Panc1 (cell line): ENCODE data around the gene HADH. TPM values are rescaled to one million over a fixed set of nuclear protein-coding genes. Genes with fewer than 3 reads are reported as not detected.

Source experiments
- ATAC-seq: fragments of 200-7000 bp; cut with Tn5 transposase; 2 replicates; pipeline ENCODE4 v1.9.1; 2020; ENCODE audit warnings: mild to moderate bottlenecking, moderate library complexity
- BruUV-seq: library from RNA; stranded (reverse); fragments of 400-500 nt; replicated peaks from 2 replicates; lab custom pipeline; 2021; lab: Mats Ljungman, UMichigan
- CTCF ChIA-PET: fragments of 300-600 bp; sonication (Branson Sonifier 250); formaldehyde crosslinking; loops from one replicate; lab custom pipeline; 2022; ENCODE audit warnings: antibody characterized with exemption; lab: Charles Lee
- POLR2A ChIA-PET: fragments of 300-600 bp; sonication (Branson Sonifier 250); formaldehyde crosslinking; loops from one replicate; lab custom pipeline; 2022; ENCODE audit warnings: antibody characterized with exemption; lab: Charles Lee
- DNase-seq: peaks from one replicate; pipeline ENCODE4 v3.0.0-alpha.2; 2010; ENCODE audit warnings: low read depth, low spot score
- H3K27ac ChIP-seq: 2 replicates; pipeline ENCODE4 v1.5.1; 2011; ENCODE audit warnings: mild to moderate bottlenecking, low read length, inconsistent platforms
- H3K27me3 ChIP-seq: fragments of 200-500 bp; sonication (Bioruptor generic); 2 replicates; pipeline ENCODE4 v1.6.0; 2014; ENCODE audit warnings: low read length, inconsistent platforms; ENCODE audit not compliant: control insufficient read depth, insufficient read depth
- H3K36me3 ChIP-seq: fragments of 200-500 bp; sonication (Bioruptor generic); 2 replicates; pipeline ENCODE4 v1.5.1; 2014; ENCODE audit warnings: inconsistent platforms, mild to moderate bottlenecking, low read length, moderate library complexity; ENCODE audit not compliant: control insufficient read depth, insufficient read depth
- H3K4me1 ChIP-seq: 2 replicates; pipeline ENCODE4 v1.5.1; 2011; ENCODE audit warnings: inconsistent platforms, mild to moderate bottlenecking, low read length, moderate library complexity; ENCODE audit not compliant: control insufficient read depth, insufficient read depth
- H3K4me3 ChIP-seq, 2 experiments: 2 replicates each; pipeline ENCODE4 v1.5.1; 2011 to 2012; ENCODE audit warnings: low read depth in 2 of 2, low read length in 2 of 2, mild to moderate bottlenecking in 2 of 2, inconsistent platforms in 1 of 2, moderate library complexity in 1 of 2
- H3K9me3 ChIP-seq: fragments of 200-500 bp; sonication (Bioruptor generic); 2 replicates; pipeline ENCODE4 v1.5.1; 2014; ENCODE audit warnings: low read depth, mild to moderate bottlenecking, inconsistent platforms, low read length, moderate library complexity; ENCODE audit not compliant: control insufficient read depth, insufficient read depth
- POLR2AphosphoS5 ChIP-seq: IDR thresholded peaks from 2 replicates; pipeline ENCODE4 v1.6.1; 2012; ENCODE audit warnings: mild to moderate bottlenecking, low read depth, low read length, moderate library complexity
- SIN3A ChIP-seq: IDR thresholded peaks from 2 replicates; pipeline ENCODE4 v1.6.1; 2012; ENCODE audit warnings: low read depth, mild to moderate bottlenecking, low read length, moderate library complexity, borderline replicate concordance; ENCODE audit not compliant: insufficient read depth
- TCF7L2 ChIP-seq: IDR thresholded peaks from 2 replicates; pipeline ENCODE4 v1.6.1; 2011; ENCODE audit warnings: mild to moderate bottlenecking, low read depth, low read length, inconsistent platforms
- in situ Hi-C: cut with HindIII; loops from 2 replicates; pipeline ENCODE4 v1.10.0; 2016; ENCODE audit warnings: low sequenced_read_pairs, low pct_unique_long_range_greater_than_20kb
- intact Hi-C: fragments of 100-400 bp; cut with micrococcal nuclease; formaldehyde crosslinking; loops from one replicate; pipeline ENCODE4 v1.10.0; 2022; ENCODE audit not compliant: unreplicated experiment
- total RNA-seq: library from RNA; stranded (reverse); gene quantifications from one replicate; pipeline ENCODE4 v1.2.1, GENCODE V29; 2021; ENCODE audit not compliant: unreplicated experiment
- TF ChIP-seq, protein P1 (sequence below), 2 experiments: IDR thresholded peaks; 2 replicates each; pipeline ENCODE4 v1.6.1; 2011 to 2012; ENCODE audit warnings: low read depth in 2 of 2, control low read depth in 1 of 2, low read length in 1 of 2, mild to moderate bottlenecking in 1 of 2, moderate library complexity in 1 of 2; ENCODE audit not compliant: insufficient read depth in 1 of 2
- TF ChIP-seq, protein P2 (sequence below): fragments of 450-650 bp; IDR thresholded peaks from 2 replicates; pipeline ENCODE4 v1.5.1; 2017; ENCODE audit warnings: mild to moderate bottlenecking

The HADH gene
- total RNA-seq, 1 experiment from 2014 or later = 20.0 TPM

DNA sequence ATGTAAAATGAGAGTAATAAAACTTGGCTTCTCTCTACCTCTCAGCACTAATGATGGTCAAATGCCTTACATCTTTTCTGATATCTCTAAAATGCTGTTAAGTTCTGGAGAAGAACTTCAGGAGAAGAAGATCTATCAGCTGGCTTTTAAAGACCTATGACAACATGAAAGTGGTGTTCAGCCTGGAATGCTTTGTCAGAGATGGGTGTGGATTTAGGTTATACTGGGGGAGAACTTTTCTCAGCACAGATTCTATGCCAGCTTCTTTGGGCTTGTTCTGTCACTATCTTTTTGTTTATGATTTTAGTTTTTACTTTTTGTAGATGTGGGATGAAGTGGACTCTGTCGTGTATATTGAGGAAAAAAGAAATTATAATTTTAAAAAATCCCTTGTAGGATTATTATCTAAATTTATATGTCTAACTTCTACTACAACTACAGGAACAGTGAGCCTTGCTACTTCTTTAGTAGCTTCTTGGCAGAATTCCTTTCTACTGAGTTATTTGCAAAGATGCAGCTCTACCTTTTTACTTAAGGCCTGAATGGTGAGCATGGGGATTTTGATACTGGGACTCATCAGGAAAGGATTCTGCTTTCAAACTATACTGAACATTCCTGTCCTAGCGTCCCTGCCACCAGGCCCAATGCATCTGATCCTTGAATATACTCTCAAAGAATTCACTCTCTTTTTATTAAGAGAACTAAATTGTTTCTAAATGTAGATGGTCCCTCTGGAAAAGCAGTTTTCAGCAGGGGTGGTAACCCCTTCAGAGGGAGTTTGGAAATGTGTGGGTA is 38.7 kb upstream of the HADH start:
- Histone ChIP-seq H3K4me1 (no peaks in the 10 kb centered on the region), H3K27me3 (no peaks in the 10 kb centered on the region), H3K4me3 (no peak overlapping the region), H3K27ac (no peak overlapping the region), H3K36me3 (no peaks in the 10 kb centered on the region), H3K9me3 (no peaks in the 10 kb centered on the region)
- no peak for TF ChIP-seq POLR2AphosphoS5
- no peak for TF ChIP-seq TCF7L2
- TF ChIP-seq, protein P1, sequence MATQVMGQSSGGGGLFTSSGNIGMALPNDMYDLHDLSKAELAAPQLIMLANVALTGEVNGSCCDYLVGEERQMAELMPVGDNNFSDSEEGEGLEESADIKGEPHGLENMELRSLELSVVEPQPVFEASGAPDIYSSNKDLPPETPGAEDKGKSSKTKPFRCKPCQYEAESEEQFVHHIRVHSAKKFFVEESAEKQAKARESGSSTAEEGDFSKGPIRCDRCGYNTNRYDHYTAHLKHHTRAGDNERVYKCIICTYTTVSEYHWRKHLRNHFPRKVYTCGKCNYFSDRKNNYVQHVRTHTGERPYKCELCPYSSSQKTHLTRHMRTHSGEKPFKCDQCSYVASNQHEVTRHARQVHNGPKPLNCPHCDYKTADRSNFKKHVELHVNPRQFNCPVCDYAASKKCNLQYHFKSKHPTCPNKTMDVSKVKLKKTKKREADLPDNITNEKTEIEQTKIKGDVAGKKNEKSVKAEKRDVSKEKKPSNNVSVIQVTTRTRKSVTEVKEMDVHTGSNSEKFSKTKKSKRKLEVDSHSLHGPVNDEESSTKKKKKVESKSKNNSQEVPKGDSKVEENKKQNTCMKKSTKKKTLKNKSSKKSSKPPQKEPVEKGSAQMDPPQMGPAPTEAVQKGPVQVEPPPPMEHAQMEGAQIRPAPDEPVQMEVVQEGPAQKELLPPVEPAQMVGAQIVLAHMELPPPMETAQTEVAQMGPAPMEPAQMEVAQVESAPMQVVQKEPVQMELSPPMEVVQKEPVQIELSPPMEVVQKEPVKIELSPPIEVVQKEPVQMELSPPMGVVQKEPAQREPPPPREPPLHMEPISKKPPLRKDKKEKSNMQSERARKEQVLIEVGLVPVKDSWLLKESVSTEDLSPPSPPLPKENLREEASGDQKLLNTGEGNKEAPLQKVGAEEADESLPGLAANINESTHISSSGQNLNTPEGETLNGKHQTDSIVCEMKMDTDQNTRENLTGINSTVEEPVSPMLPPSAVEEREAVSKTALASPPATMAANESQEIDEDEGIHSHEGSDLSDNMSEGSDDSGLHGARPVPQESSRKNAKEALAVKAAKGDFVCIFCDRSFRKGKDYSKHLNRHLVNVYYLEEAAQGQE (IDR thresholded peaks at IDR 0.05; ENCODE audit: insufficient read depth in 1 of 2, low read depth in 2 of 2, low read length in 1 of 2) = no peak
- TF ChIP-seq, protein P2, sequence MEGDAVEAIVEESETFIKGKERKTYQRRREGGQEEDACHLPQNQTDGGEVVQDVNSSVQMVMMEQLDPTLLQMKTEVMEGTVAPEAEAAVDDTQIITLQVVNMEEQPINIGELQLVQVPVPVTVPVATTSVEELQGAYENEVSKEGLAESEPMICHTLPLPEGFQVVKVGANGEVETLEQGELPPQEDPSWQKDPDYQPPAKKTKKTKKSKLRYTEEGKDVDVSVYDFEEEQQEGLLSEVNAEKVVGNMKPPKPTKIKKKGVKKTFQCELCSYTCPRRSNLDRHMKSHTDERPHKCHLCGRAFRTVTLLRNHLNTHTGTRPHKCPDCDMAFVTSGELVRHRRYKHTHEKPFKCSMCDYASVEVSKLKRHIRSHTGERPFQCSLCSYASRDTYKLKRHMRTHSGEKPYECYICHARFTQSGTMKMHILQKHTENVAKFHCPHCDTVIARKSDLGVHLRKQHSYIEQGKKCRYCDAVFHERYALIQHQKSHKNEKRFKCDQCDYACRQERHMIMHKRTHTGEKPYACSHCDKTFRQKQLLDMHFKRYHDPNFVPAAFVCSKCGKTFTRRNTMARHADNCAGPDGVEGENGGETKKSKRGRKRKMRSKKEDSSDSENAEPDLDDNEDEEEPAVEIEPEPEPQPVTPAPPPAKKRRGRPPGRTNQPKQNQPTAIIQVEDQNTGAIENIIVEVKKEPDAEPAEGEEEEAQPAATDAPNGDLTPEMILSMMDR = no peak
- TF ChIP-seq SIN3A = no peak
- ChIA-PET CTCF (no interaction called here), POLR2A (no interaction called here)
- no peak for ATAC-seq
- DNase-seq = no peak
- intact Hi-C loops (no loop called here), in situ Hi-C loops (no loop called here)
- BruUV-seq = no TSS peak

DNA sequence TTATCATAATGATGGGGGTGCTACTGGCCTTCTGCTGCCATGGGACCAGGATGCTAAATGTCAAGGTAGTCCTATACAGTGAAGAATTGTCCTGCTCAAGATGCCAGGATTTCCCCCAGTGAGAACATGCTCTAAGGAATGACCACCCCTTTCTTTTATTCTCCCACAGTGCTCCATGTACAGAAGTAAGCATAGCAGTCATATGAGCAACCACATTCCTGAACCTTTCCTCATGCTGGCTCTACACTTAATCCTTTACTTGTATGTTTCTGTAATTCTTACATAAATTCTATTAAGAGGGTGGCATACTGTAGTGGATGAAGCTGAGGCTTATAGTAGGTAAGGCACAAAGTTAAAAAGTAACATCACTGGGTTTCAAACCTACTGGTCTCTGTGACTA is 38.1 kb upstream of the HADH start:
- Histone ChIP-seq H3K4me1 (no peaks in the 10 kb centered on the region), H3K4me3 (no peak overlapping the region), H3K27me3 (no peaks in the 10 kb centered on the region), H3K27ac (no peak overlapping the region), H3K9me3 (no peaks in the 10 kb centered on the region), H3K36me3 (no peaks in the 10 kb centered on the region)
- intact Hi-C loops (no loop called here), in situ Hi-C loops (no loop called here)
- no TSS peak for BruUV-seq
- no peak for TF ChIP-seq SIN3A
- TF ChIP-seq, protein P1 (IDR thresholded peaks at IDR 0.05; ENCODE audit: insufficient read depth in 1 of 2, low read depth in 2 of 2, low read length in 1 of 2) = no peak
- TF ChIP-seq, protein P2 = no peak
- no peak for TF ChIP-seq TCF7L2
- TF ChIP-seq POLR2AphosphoS5 = no peak
- POLR2A ChIA-PET = no interaction called here
- CTCF ChIA-PET = no interaction called here
- DNase-seq (no peak), ATAC-seq (no peak)
